ENCODE measurements around the gene MPST. TPM values are rescaled to one million over a fixed set of nuclear protein-coding genes. Genes with fewer than 3 reads are reported as not detected.

MPST gene
- total RNA-seq, 1 experiment from 2014 or later = 31.4 TPM

- ChIA-PET POLR2A (no interaction called here), CTCF (interaction anchor here (0.6 kb wide), 1 partner anchor 13 kb away, joined by 3 read pairs; no protein-coding TSS in a partner anchor)
- no peaks in the 10 kb centered on the region for H3K4me1 ChIP-seq (ENCODE audit: control insufficient read depth, insufficient read depth, low read length)
- no peaks in the 10 kb centered on the region for H3K9me3 ChIP-seq (ENCODE audit: control insufficient read depth, insufficient read depth, low read depth, low read length)
- H3K36me3 ChIP-seq (ENCODE audit: control insufficient read depth, insufficient read depth, low read length) = no peaks in the 10 kb centered on the region; the same call in 1 of the 2 replicates
- ATAC-seq (no peak), DNase-seq (ENCODE audit: low read depth, low spot score) (no peak)
- no TSS peak for BruUV-seq (replicated peaks)
- H3K27ac ChIP-seq (ENCODE audit: low read length) = no peak overlapping the region
- TF ChIP-seq POLR2AphosphoS5 (IDR thresholded peaks at IDR 0.05; ENCODE audit: low read depth, low read length) (no peak), REST (IDR thresholded peaks at IDR 0.05; ENCODE audit: insufficient read depth in 1 of 2, low read depth in 2 of 2, low read length in 1 of 2) (no peak), TCF7L2 (IDR thresholded peaks at IDR 0.05; ENCODE audit: low read depth, low read length) (no peak), SIN3A (IDR thresholded peaks at IDR 0.05; ENCODE audit: borderline replicate concordance, insufficient read depth, low read depth, low read length) (no peak), CTCF (IDR thresholded peaks at IDR 0.05) (no peak)
- H3K27me3 ChIP-seq (ENCODE audit: control insufficient read depth, insufficient read depth, low read length) = no peaks in the 10 kb centered on the region
- H3K4me3 ChIP-seq (ENCODE audit: low read depth in 2 of 2, low read length in 2 of 2) = no peak overlapping the region
- intact Hi-C loops (cut with micrococcal nuclease; ENCODE audit: unreplicated experiment) = no loop called here
- in situ Hi-C loops (cut with HindIII; ENCODE audit: low pct_unique_long_range_greater_than_20kb, low sequenced_read_pairs) = no loop called here
These were observed 36.7 kb downstream of the MPST start for GRCh38 chr22:37056246-37056645.

GRCh38 chr22:37057226-37057625 is 37.7 kb downstream of the MPST start:
- TF ChIP-seq CTCF (IDR thresholded peaks at IDR 0.05) (no peak), SIN3A (IDR thresholded peaks at IDR 0.05; ENCODE audit: borderline replicate concordance, insufficient read depth, low read depth, low read length) (no peak), POLR2AphosphoS5 (IDR thresholded peaks at IDR 0.05; ENCODE audit: low read depth, low read length) (no peak), TCF7L2 (IDR thresholded peaks at IDR 0.05; ENCODE audit: low read depth, low read length) (no peak), REST (IDR thresholded peaks at IDR 0.05; ENCODE audit: insufficient read depth in 1 of 2, low read depth in 2 of 2, low read length in 1 of 2) (no peak)
- CTCF ChIA-PET = no interaction called here
- Histone ChIP-seq H3K27ac (ENCODE audit: low read length) (no peak overlapping the region), H3K9me3 (ENCODE audit: control insufficient read depth, insufficient read depth, low read depth, low read length) (no peaks in the 10 kb centered on the region), H3K27me3 (ENCODE audit: control insufficient read depth, insufficient read depth, low read length) (no peaks in the 10 kb centered on the region), H3K4me1 (ENCODE audit: control insufficient read depth, insufficient read depth, low read length) (no peaks in the 10 kb centered on the region), H3K36me3 (ENCODE audit: control insufficient read depth, insufficient read depth, low read length) (no peaks in the 10 kb centered on the region), H3K4me3 (ENCODE audit: low read depth in 2 of 2, low read length in 2 of 2) (no peak overlapping the region)
- in situ Hi-C loops (cut with HindIII; ENCODE audit: low pct_unique_long_range_greater_than_20kb, low sequenced_read_pairs) (no loop called here), intact Hi-C loops (cut with micrococcal nuclease; ENCODE audit: unreplicated experiment) (no loop called here)
- POLR2A ChIA-PET = no interaction called here
- DNase-seq (ENCODE audit: low read depth, low spot score) (no peak), ATAC-seq (no peak)
- no TSS peak for BruUV-seq (replicated peaks)

All from Panc1 (cell line).